Activated B cell treated with CpG ODN at 0.5 μM for 24 hours (primary cell): ENCODE data around the gene LTA. TPM values are rescaled to one million over a fixed set of nuclear protein-coding genes. Genes with fewer than 3 reads are reported as not detected.

Source experiments
- ATAC-seq: fragments of 200-7000 bp; cut with Tn5 transposase; one replicate; pipeline ENCODE4 v1.10.0; 2021; ENCODE audit warnings: low read depth, mild to moderate bottlenecking, moderate library complexity
- CTCF ChIA-PET: fragments of 350-600 bp; sonication (Branson Sonifier 250); formaldehyde crosslinking; loops from one replicate; lab custom pipeline; 2021; ENCODE audit warnings: antibody characterized with exemption; lab: Charles Lee
- POLR2A ChIA-PET: fragments of 350-600 bp; sonication (Branson Sonifier 250); formaldehyde crosslinking; loops from one replicate; lab custom pipeline; 2021; ENCODE audit warnings: antibody characterized with exemption; lab: Charles Lee
- DNase-seq: peaks from one replicate; pipeline ENCODE4 v3.0.0; 2022
- H3K27ac Mint-ChIP-seq: one replicate; pipeline ENCODE4 v1.8.0; 2020; ENCODE audit warnings: mixed read lengths
- H3K27me3 Mint-ChIP-seq: one replicate; pipeline ENCODE4 v1.8.0; 2021; ENCODE audit warnings: mixed read lengths
- H3K36me3 Mint-ChIP-seq: one replicate; pipeline ENCODE4 v1.8.0; 2021; ENCODE audit warnings: low read depth, mixed read lengths
- H3K4me1 Mint-ChIP-seq: one replicate; pipeline ENCODE4 v1.8.0; 2021; ENCODE audit warnings: mixed read lengths
- H3K4me3 Mint-ChIP-seq: one replicate; pipeline ENCODE4 v1.8.0; 2020; ENCODE audit warnings: mild to moderate bottlenecking, mixed read lengths
- H3K9me3 Mint-ChIP-seq: one replicate; pipeline ENCODE4 v1.8.0; 2020; ENCODE audit warnings: mixed read lengths
- CTCF ChIP-seq: fragments of 200-600 bp; IDR thresholded peaks from one replicate; pipeline ENCODE4 v1.8.0; 2022; ENCODE audit warnings: antibody characterized with exemption, mild to moderate bottlenecking
- intact Hi-C: fragments of 100-400 bp; cut with micrococcal nuclease; formaldehyde crosslinking; loops from one replicate; pipeline ENCODE4 v1.15.1; 2024
- total RNA-seq: library from RNA; stranded (reverse); gene quantifications from 2 replicates; pipeline ENCODE4 v1.2.3, GENCODE V29; 2022

Gene LTA
- total RNA-seq, 1 donor from 2014 or later = 66.0 TPM

GRCh38 chr6:31559606-31559957 is 12.5 kb upstream of the LTA start:
- ATAC-seq (peak; percentile 5), DNase-seq (no peak)
- Mint-ChIP-seq H3K9me3 (no peaks in the 10 kb centered on the region), H3K36me3 (peaks cover 21% of the 10 kb centered on the region), H3K27ac (peak overlapping the region; percentile 94), H3K4me3 (peak overlapping the region; percentile 83), H3K4me1 (peaks cover 89% of the 10 kb centered on the region), H3K27me3 (no peaks in the 10 kb centered on the region)
- TF ChIP-seq CTCF = no peak
- intact Hi-C loops = loop anchor here (1.0 kb wide), 2 partner anchors 12 to 21 kb away; partner anchors contain the start of gene NFKBIL1
- ChIA-PET CTCF (interaction anchor here (1.0 to 25.8 kb wide), 4 partner anchors 9 to 38 kb away, joined by 3 to 773 read pairs (median 316); partner anchors contain the start of genes LST1, LTA, LTB and NCR3), POLR2A (interaction anchor here (0.6 to 9.2 kb wide), 18 partner anchors 9 to 1412 kb away, joined by 3 to 580 read pairs (median 8); partner anchors contain the start of genes ABHD16A, ATP6V1G2, BAG6 and C6orf47)

- Mint-ChIP-seq H3K27ac (peak overlapping the region; percentile 94), H3K36me3 (peaks cover 26% of the 10 kb centered on the region), H3K9me3 (no peaks in the 10 kb centered on the region), H3K4me1 (peaks cover 90% of the 10 kb centered on the region), H3K27me3 (no peaks in the 10 kb centered on the region), H3K4me3 (peak overlapping the region; percentile 83)
- intact Hi-C loops = loop anchor here (1.0 to 10.0 kb wide), 7 partner anchors 8 to 1065 kb away; partner anchors contain the start of genes LTA, NFKBIL1 and PPP1R18
- no peak for TF ChIP-seq CTCF
- POLR2A ChIA-PET = interaction anchor here (0.9 to 9.2 kb wide), 15 partner anchors 9 to 1412 kb away, joined by 3 to 580 read pairs (median 17); partner anchors contain the start of genes ATP6V1G2, BAG6, DDX39B and GPANK1
- ATAC-seq (peak; percentile 67), DNase-seq (peak; percentile 52)
- CTCF ChIA-PET = interaction anchor here (1.0 to 25.8 kb wide), 4 partner anchors 10 to 38 kb away, joined by 3 to 773 read pairs (median 316); partner anchors contain the start of genes LST1, LTA, LTB and NCR3
These were observed 12.0 kb upstream of the LTA start for GRCh38 chr6:31559958-31560696.

GRCh38 chr6:31560697-31561058 is 11.4 kb upstream of the LTA start:
- intact Hi-C loops = loop anchor here (1.0 to 10.0 kb wide), 5 partner anchors 8 to 1064 kb away; partner anchors contain the start of genes LTA and PPP1R18
- Mint-ChIP-seq H3K4me3 (peak overlapping the region; percentile 83), H3K4me1 (peaks cover 95% of the 10 kb centered on the region), H3K9me3 (no peaks in the 10 kb centered on the region), H3K27me3 (no peaks in the 10 kb centered on the region), H3K36me3 (peaks cover 31% of the 10 kb centered on the region), H3K27ac (peak overlapping the region; percentile 94)
- DNase-seq (no peak), ATAC-seq (no peak)
- ChIA-PET CTCF (interaction anchor here (1.0 to 25.8 kb wide), 4 partner anchors 10 to 37 kb away, joined by 3 to 773 read pairs (median 316); partner anchors contain the start of genes LST1, LTA, LTB and NCR3), POLR2A (interaction anchor here (0.6 to 9.2 kb wide), 13 partner anchors 9 to 1467 kb away, joined by 4 to 580 read pairs (median 19); partner anchors contain the start of genes ATP6V1G2, BAG6, DDX39B and LST1)
- no peak for TF ChIP-seq CTCF

- Mint-ChIP-seq H3K27me3 (no peaks in the 10 kb centered on the region), H3K9me3 (no peaks in the 10 kb centered on the region), H3K4me3 (peak overlapping the region; percentile 45), H3K4me1 (peaks cover 84% of the 10 kb centered on the region), H3K36me3 (peaks cover 22% of the 10 kb centered on the region), H3K27ac (peak overlapping the region; percentile 93)
- intact Hi-C loops = loop anchor here (1.0 to 10.0 kb wide), 4 partner anchors 7 to 1057 kb away; partner anchors contain the start of gene PPP1R18
- ChIA-PET POLR2A (interaction anchor here (0.6 to 25.3 kb wide), 5 partner anchors 10 to 106 kb away, joined by 3 to 1155 read pairs (median 51); partner anchors contain the start of genes LST1, LTB, NCR3 and NFKBIL1), CTCF (interaction anchor here (2.0 to 25.7 kb wide), 4 partner anchors 9 to 30 kb away, joined by 8 to 611 read pairs (median 12); partner anchors contain the start of genes ATP6V1G2, DDX39B and NFKBIL1)
- no peak for TF ChIP-seq CTCF
- no peak for DNase-seq
- no peak for ATAC-seq
These were observed 4.3 kb upstream of the LTA start for GRCh38 chr6:31567531-31568370.
